C4-2B (cell line): Measurements from ENCODE around the gene MRPL24.
"Not testable (repeated sequence)": the region's sequence is repeated elsewhere in the genome, so short reads cannot be mapped to it uniquely, and the experiment has no call there.

Source experiments
- H3K27ac ChIP-seq: fragments of 450-650 bp; 2 replicates; pipeline ENCODE4 v1.5.1; 2017
- CTCF ChIP-seq: fragments of 450-650 bp; conservative IDR thresholded peaks from 2 replicates; pipeline ENCODE4 v1.5.1; 2017; ENCODE audit warnings: mild to moderate bottlenecking
- ZFX ChIP-seq: fragments of 450-650 bp; IDR thresholded peaks from 2 replicates; pipeline ENCODE4 v1.6.1; 2017

Gene MRPL24

GRCh38 chr1:156767101-156767878, 26.4 kb upstream of the MRPL24 start, which contains the start of gene PRCC:
Gene PRCC (plus strand): TSS chr1:156767535. CDS start chr1:156767772, 237 bp downstream.
- TF ChIP-seq ZFX (peak; percentile 100), CTCF (no peak)
- peak within 1 kb of the TSS; percentile 89 for H3K27ac ChIP-seq

- TF ChIP-seq ZFX (no peak), CTCF (no peak)
- H3K27ac ChIP-seq: peak overlapping the region; percentile 89
These were observed 25.6 kb upstream of the MRPL24 start for GRCh38 chr1:156766298-156767100.

GRCh38 chr1:156765666-156766065, 24.8 kb upstream of the MRPL24 start:
- TF ChIP-seq CTCF (no peak), ZFX (no peak)
- no peak overlapping the region for H3K27ac ChIP-seq

- H3K27ac ChIP-seq: not testable (repeated sequence)
These were observed 24.2 kb upstream of the MRPL24 start for GRCh38 chr1:156765136-156765535.

- TF ChIP-seq ZFX: no peak
- no peak for TF ChIP-seq CTCF
- no peak overlapping the region for H3K27ac ChIP-seq
These were observed 19.9 kb upstream of the MRPL24 start for GRCh38 chr1:156760796-156761104.

- H3K27ac ChIP-seq: no peak overlapping the region
- TF ChIP-seq CTCF: no peak
- no peak for TF ChIP-seq ZFX
These were observed 19.4 kb upstream of the MRPL24 start for GRCh38 chr1:156760092-156760795.

- H3K27ac ChIP-seq: not testable (repeated sequence)
These were observed 16.8 kb upstream of the MRPL24 start for GRCh38 chr1:156757572-156758253.

- no peak overlapping the region for H3K27ac ChIP-seq
- TF ChIP-seq ZFX (no peak), CTCF (no peak)
These were observed 15.5 kb upstream of the MRPL24 start for GRCh38 chr1:156756355-156756754.
